NCI-H82 treated with DMSO at 0.1 percent for 48 hours (cell line): ENCODE results near the gene DUSP21.
"Not testable (repeated sequence)": the region's sequence is repeated elsewhere in the genome, so short reads cannot be mapped to it uniquely, and the experiment has no call there.

Experiments used
- DNase-seq: peaks from one replicate; lab custom pipeline; 2025; ENCODE audit not compliant: unreplicated experiment; lab: John Stamatoyannopoulos, UW

DUSP21 gene

GRCh38 chrX:44843753-44844152 is at the start of gene DUSP21:
DUSP21 (plus strand) TSS chrX:44844021; CDS start chrX:44844133, 112 bp downstream.
- no peak for DNase-seq

GRCh38 chrX:44795945-44796450 is 47.8 kb upstream of the DUSP21 start:
- DNase-seq = no peak

GRCh38 chrX:44802613-44803012 is 41.2 kb upstream of the DUSP21 start:
- no peak for DNase-seq

GRCh38 chrX:44815681-44816080 is 28.1 kb upstream of the DUSP21 start:
- DNase-seq = no peak

- DNase-seq = no peak
These were observed 27.5 kb upstream of the DUSP21 start for GRCh38 chrX:44816367-44816766.

GRCh38 chrX:44817029-44817428 is 26.8 kb upstream of the DUSP21 start:
- no peak for DNase-seq

GRCh38 chrX:44822601-44823000 is 21.2 kb upstream of the DUSP21 start:
- no peak for DNase-seq

- DNase-seq = not testable (repeated sequence)
These were observed 20.6 kb upstream of the DUSP21 start for GRCh38 chrX:44823193-44823592.

- DNase-seq = no peak
These were observed 15.7 kb upstream of the DUSP21 start for GRCh38 chrX:44828008-44828605.

- no peak for DNase-seq
These were observed 14.0 kb upstream of the DUSP21 start for GRCh38 chrX:44829832-44830231.

- DNase-seq = no peak
These were observed 1.1 kb upstream of the DUSP21 start for GRCh38 chrX:44842550-44843317.

- DNase-seq = no peak
These were observed 511 bp upstream of the DUSP21 start for GRCh38 chrX:44843318-44843702.

GRCh38 chrX:44844204-44844603 is 383 bp downstream of the DUSP21 start:
- DNase-seq = no peak

GRCh38 chrX:44850891-44851290 is 7.1 kb downstream of the DUSP21 start:
- not testable (repeated sequence) for DNase-seq

- no peak for DNase-seq
These were observed 27.4 kb downstream of the DUSP21 start for GRCh38 chrX:44871114-44871645.

- no peak for DNase-seq
These were observed 28.4 kb downstream of the DUSP21 start for GRCh38 chrX:44871931-44872820.

GRCh38 chrX:44872821-44873414 is 29.1 kb downstream of the DUSP21 start, which contains the start of gene KDM6A:
KDM6A (plus strand) TSS chrX:44873188; CDS start chrX:44873552, 364 bp downstream.
- DNase-seq = peak; percentile 88

- no peak for DNase-seq
These were observed 29.8 kb downstream of the DUSP21 start for GRCh38 chrX:44873415-44874276.

- no peak for DNase-seq
These were observed 30.8 kb downstream of the DUSP21 start for GRCh38 chrX:44874420-44875184.
